Measurements from ENCODE around the gene POLE.

The POLE gene

DNA sequence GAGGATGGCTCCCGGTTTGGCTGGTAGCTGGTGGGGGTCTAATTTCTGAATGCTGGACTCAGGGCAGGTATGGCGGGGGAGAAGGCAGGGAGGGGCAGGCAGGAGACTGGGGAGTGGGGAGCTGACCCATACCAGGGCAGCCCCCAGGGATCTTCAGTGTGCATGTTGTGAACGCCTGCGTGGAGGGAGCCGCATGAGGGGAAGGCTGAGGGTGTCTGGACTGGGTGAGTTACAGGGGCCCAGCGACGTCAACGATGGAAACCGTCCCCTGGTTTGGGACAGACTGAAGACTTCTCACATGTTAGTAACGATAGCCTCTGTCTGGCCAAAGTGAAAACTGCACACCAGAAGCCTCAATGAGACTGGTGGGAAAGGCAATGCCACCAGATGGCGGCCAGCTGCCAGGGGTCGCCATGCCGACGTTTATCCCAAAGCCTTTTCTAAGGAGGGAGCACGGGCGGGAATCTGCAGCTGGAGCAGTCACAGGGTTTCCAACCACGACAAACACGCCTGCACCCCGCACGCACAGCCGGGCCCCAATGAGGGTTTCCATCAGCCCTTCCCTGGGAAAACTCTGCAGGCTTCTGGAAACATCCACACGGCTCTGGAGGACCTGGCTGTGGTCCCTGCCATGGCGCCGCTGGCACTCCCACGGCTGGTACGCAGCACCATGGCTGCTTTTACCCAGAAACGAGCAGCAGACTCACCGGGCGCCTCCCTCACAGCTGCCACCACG is 37.5 kb upstream of the POLE start:
- ChIA-PET POLR2A (no interaction called here), CTCF (no interaction called here)
- Histone ChIP-seq H3K9me3 (ENCODE audit: control insufficient read depth, insufficient read depth, low read depth, low read length) (no peaks in the 10 kb centered on the region), H3K36me3 (ENCODE audit: control insufficient read depth in 2 of 2, insufficient read depth in 1 of 2, low read length in 2 of 2) (peaks cover 43 to 92% of the 10 kb centered on the region in 2 experiments), H3K27ac (ENCODE audit: extremely low read depth, low read depth, low read length) (no peak overlapping the region), H3K4me3 (ENCODE audit: low read depth, low read length) (no peak overlapping the region), H3K4me1 (ENCODE audit: control insufficient read depth, insufficient read depth, low read length) (no peaks in the 10 kb centered on the region)
- TF ChIP-seq ZIC2 (tag by site-specific recombination; IDR thresholded peaks at IDR 0.05): no peak
- no peak for TF ChIP-seq SCRT2 (tag by site-specific recombination; IDR thresholded peaks at IDR 0.05)
- TF ChIP-seq GFI1B (tag by site-specific recombination; IDR thresholded peaks at IDR 0.05): no peak
- no peak for TF ChIP-seq ZNF114 (tag by site-specific recombination; IDR thresholded peaks at IDR 0.05)
- no peak for TF ChIP-seq ZBTB21 (tag by site-specific recombination; IDR thresholded peaks at IDR 0.05)
- TF ChIP-seq REPIN1 (tag by site-specific recombination; IDR thresholded peaks at IDR 0.05; ENCODE audit: low read depth): no peak
- no peak for TF ChIP-seq ZNF292 (tag by site-specific recombination; IDR thresholded peaks at IDR 0.05; ENCODE audit: borderline replicate concordance, low read depth)
- TF ChIP-seq ZNF221 (tag by site-specific recombination; IDR thresholded peaks at IDR 0.05; ENCODE audit: borderline replicate concordance): no peak
- no peak for TF ChIP-seq ZNF26 (tag by site-specific recombination; IDR thresholded peaks at IDR 0.05)
- no peak for TF ChIP-seq ZNF274 (IDR thresholded peaks at IDR 0.05; ENCODE audit: low read length)
- TF ChIP-seq ZNF274 (tag by site-specific recombination; IDR thresholded peaks at IDR 0.05; ENCODE audit: borderline replicate concordance): no peak
- no peak for TF ChIP-seq INSM2 (tag by site-specific recombination; IDR thresholded peaks at IDR 0.05)
- TF ChIP-seq GLI2 (tag by site-specific recombination; IDR thresholded peaks at IDR 0.05; ENCODE audit: borderline replicate concordance, low read depth): no peak
- TF ChIP-seq ZBTB8A (tag by site-specific recombination; IDR thresholded peaks at IDR 0.05): no peak
- TF ChIP-seq ZNF37A (tag by site-specific recombination; IDR thresholded peaks at IDR 0.05): no peak
- no peak for TF ChIP-seq ZNF133 (tag by site-specific recombination; IDR thresholded peaks at IDR 0.05)
- TF ChIP-seq ZNF157 (tag by site-specific recombination; IDR thresholded peaks at IDR 0.05): no peak

DNA sequence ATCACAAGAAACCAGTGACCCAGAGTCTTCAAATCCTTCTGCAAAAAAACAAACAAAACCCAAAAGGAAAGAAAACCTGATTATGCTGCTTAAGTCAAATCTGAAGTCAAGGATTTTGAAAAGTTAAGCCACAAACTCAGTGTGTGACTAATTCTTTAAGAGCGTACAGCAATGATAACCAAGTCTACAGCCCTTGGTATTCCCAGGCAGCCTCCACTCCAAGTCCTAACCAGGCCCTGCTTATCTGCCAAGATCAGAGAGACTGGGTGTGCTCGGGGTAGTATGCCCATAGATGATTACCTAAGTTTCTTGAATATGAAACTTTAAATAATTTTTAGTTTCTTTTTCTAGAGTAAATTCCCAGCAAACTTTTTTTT is 36.6 kb upstream of the POLE start:
- Histone ChIP-seq H3K36me3 (ENCODE audit: control insufficient read depth in 2 of 2, insufficient read depth in 1 of 2, low read length in 2 of 2) (peaks cover 39 to 96% of the 10 kb centered on the region in 2 experiments), H3K4me1 (ENCODE audit: control insufficient read depth, insufficient read depth, low read length) (no peaks in the 10 kb centered on the region), H3K4me3 (ENCODE audit: low read depth, low read length) (no peak overlapping the region), H3K27ac (ENCODE audit: extremely low read depth, low read depth, low read length) (peak overlapping the region; percentile 41; the same call in 1 of the 2 replicates), H3K9me3 (ENCODE audit: control insufficient read depth, insufficient read depth, low read depth, low read length) (no peaks in the 10 kb centered on the region)
- ChIA-PET POLR2A (no interaction called here), CTCF (no interaction called here)
- TF ChIP-seq ZNF423 (tag by site-specific recombination; IDR thresholded peaks at IDR 0.05): no peak
- TF ChIP-seq ZNF223 (tag by site-specific recombination; IDR thresholded peaks at IDR 0.05): no peak
- TF ChIP-seq ZNF221 (tag by site-specific recombination; IDR thresholded peaks at IDR 0.05; ENCODE audit: borderline replicate concordance): no peak
- no peak for TF ChIP-seq ZNF645 (tag by site-specific recombination; IDR thresholded peaks at IDR 0.05)
- no peak for TF ChIP-seq GLIS1 (tag by site-specific recombination; IDR thresholded peaks at IDR 0.05)
- no peak for TF ChIP-seq ZNF366 (tag by site-specific recombination; conservative IDR thresholded peaks at IDR 0.05)
- no peak for TF ChIP-seq ZBTB26 (tag by site-specific recombination; optimal IDR thresholded peaks at IDR 0.05)
- TF ChIP-seq ELK4 (IDR thresholded peaks at IDR 0.05; ENCODE audit: borderline replicate concordance, low read depth, low read length): no peak
- no peak for TF ChIP-seq ZFHX2 (tag by site-specific recombination; conservative IDR thresholded peaks at IDR 0.05)
- TF ChIP-seq ZNF530 (tag by site-specific recombination; IDR thresholded peaks at IDR 0.05; ENCODE audit: low read depth): no peak
- no peak for TF ChIP-seq MYNN (tag by site-specific recombination; IDR thresholded peaks at IDR 0.05; ENCODE audit: borderline replicate concordance)
- no peak for TF ChIP-seq AEBP2 (tag by site-specific recombination; IDR thresholded peaks at IDR 0.05; ENCODE audit: borderline replicate concordance)

Data from HEK293 (cell line).